ENCODE measurements around the gene DSCAML1.

DSCAML1 gene

DNA sequence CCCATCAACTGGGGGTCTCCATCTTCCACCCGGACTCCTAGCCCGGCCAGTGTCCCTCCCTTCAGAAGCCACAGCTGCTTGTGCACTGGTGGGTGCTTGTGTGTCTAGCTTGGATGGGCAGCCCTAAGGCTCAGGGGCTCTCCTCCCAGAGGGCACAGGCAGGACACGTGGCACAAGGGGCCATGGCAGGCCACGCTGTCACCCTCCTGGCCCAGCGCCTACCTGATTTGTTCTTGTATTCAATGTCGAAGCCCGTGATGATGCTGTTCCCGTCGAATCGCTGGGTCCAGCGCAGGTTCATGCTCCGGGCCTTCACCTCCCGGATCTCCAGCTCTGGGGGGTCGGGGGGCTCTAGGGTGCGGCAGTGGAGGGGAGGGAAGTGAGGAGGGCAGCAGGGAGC is 316.8 kb downstream of the DSCAML1 start:
- DNase-seq: no peak

DNA sequence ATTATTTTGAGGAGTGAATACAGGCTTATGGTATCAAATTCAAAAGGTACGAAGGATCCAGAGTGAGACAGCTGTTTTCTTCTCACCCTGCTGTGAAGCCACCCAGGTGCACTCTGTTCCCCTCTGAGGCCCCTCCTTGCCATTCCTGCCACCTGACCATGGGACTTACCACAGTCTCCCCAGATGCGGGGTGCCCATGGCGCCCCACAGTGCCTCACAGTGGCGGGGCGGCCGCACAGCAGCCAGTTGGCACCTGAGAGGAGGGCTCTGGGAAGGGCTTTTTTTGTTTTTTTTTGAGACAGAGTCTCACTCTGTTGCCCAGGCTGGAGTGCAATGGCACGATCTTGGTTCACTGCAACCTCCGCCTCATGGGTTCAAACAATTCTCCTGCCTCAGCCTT is 317.6 kb downstream of the DSCAML1 start:
- no peak for DNase-seq

DNA sequence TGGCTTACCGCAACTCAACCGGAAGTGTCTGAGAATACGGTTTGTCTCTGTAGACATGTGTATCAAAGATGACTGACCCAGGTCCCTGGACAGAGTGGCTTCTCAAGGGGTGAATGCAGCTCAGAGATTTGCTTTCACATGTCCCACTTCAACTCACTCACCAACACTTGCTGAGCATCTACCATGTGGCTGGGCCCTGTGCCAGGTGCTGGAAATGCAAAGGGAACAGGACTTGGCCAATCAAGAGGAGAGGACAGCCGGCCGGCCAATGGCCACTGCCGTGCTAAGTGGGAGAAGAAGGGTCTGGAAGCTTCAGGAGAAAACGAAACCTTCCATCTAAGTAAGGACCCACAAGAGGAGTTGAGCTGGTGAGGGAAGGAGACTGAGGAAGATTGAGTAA is 318.1 kb downstream of the DSCAML1 start:
- DNase-seq: no peak

DNA sequence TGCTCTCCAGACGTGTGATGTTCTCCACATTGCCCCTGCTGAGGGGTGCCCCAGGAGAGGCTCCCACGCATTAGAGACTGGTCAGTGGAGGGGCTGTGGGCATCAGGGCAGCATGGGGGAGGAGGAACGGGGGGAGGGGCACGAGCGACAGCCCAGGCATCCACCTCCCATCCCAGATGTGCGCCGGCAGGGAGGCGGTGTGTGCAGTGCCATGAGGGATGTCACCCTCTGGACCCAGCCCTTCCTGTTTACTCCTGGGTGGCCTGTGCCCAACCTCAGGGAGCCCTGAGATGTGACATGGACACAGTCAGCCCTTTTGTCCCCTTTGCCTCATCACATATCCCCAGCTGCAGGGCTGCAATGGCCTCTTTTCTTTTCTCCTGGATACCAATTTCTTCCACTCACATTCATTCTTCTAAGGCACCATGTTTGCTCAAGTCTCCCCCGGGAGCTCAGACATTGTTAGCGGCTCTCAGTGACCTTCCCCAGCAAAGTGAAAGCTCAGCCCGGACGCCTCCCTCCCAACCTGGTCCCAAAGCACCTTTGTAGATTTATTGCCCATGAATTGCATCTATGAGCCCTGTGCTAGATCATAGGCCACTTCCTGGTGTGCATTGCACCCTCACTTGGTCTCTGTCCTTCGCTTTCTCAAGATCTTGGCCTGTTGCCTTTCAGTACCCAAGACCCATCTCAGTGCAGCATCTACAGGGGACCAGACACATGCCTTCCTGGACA is 318.7 kb downstream of the DSCAML1 start:
- DNase-seq: no peak

DNA sequence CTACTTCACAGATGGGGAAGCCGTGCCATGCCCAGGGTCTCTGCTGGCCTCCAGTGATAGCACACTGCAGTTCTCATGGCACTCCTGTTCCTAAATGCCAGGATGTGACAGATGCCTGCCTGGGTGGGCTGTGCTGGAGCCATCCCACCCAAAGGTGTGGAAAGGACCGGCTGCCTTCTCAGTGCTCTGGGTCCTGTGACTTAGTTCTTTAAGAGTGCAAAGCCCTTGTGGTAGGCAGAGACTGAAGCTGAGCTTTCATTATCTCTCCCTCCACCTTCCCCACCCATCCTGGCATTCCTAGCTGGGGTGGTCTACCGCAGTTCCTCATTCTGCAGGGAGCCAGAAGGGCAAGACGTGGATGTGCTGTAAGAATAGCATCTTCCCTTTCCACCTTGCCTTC is 319.3 kb downstream of the DSCAML1 start:
- no peak for DNase-seq

DNA sequence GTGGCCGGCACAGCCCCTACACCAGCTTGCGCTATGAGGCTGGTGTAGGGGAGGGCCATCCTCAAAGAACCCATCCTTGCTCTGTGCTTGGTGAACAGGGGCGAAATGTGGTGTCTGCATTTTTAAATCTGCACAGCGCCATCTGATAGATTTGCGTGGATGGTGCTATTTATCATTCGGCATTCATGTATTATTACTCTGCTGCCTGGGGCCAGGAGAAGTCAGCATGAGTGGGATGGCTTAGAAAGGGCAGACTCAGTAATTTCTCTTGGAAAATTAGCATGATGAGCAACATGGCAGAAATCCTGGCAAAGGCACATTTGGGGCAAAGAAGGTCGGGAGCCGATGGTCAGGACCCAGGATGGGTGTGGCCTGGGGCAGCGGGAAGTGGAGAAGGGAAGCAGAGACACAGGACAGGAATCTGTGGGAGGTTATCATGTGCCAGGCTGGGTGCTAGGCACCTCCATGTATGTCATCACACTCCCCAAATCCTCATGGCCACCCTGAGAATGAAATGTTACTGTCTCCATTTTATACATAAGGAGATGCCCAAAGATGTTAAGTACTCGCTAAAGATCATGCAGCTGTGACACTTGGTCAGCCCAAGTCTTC is 320.4 kb downstream of the DSCAML1 start:
- DNase-seq: no peak

DNA sequence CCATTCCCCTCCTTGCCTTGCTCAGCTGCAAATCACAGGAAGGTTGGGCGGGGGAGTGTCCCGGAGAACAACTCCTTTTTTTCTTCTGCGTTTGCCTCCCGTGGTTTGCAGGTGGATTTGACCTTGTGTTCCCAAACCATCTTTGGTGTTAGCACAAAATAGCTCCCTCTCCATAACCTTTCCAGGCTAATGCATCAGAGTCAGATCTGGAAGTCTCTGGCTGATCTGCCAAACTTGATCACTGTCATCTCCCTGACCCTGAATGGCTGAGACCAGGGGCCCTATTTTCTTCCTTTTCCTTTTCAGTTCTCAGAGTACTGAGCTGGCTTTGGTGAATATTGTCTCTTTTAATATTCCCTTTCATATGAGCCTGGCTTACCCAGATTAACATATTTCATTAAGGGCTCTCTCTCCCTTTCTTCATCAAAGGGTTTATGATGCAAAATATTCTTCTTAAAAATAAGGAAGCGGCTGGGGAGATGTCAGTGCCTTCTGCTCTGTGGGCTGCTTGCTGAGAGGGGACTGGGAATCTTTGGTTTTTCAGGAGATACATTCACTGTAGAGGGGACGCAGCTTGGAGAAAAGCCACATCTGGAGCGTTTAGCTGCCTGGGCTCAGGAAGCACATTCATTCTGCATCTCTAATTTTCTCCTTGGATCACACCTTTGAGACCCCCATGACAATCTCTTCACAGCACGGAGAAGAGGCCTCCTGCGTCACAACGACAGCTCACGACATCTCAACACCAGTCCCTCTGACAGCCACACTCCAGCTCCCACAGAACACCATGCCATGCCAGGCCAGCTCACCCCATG is 321.1 kb downstream of the DSCAML1 start:
- no peak for DNase-seq

DNA sequence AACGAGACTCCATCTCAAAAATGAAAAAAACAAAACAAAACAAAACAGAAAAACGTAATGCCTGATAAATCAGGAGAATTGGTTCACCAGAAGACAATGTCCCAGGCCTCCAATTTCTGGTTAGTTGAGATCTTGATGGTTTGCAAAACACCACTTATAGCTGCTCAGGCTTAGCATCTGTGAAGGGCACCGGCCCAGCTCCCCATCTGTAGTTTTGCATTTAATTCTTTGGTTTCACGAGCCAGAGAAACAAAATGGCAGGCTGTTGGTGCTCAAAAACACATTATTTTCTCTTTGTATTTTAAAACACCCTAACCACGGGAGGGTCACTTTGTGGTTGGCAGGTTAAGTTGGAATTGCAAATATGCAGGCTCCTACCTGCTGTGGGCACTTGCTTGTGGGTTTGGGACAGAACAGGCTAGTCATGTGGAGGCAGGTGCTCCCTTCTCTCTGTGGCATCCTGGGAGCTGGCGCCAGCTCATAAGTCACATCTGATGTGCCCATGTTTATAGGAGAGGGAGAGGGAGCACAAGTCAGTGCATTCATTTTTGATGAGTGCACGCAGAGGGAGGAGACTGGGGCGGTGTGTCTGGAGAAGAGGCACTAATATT is 323.4 kb downstream of the DSCAML1 start:
- DNase-seq: no peak

DNA sequence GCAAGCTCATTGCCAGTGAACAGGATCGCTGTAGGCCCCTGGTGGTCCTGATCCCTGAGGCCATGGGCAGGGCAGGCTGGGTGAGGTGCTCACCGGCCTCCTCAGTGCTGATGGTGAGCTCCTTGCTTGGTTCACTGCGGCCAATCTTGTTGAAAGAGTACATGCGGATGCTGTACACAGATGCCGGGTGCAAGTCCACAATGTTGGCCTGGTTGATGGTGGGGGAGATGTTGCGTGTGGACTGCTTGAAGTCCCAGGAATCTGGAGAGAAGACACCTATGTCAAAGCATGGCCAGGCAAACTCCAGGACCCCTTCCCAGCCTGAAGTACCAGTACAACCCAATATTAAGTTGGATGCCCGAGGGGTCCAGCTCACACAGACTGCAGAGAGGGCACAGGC is 325.2 kb downstream of the DSCAML1 start:
- no peak for DNase-seq

DNA sequence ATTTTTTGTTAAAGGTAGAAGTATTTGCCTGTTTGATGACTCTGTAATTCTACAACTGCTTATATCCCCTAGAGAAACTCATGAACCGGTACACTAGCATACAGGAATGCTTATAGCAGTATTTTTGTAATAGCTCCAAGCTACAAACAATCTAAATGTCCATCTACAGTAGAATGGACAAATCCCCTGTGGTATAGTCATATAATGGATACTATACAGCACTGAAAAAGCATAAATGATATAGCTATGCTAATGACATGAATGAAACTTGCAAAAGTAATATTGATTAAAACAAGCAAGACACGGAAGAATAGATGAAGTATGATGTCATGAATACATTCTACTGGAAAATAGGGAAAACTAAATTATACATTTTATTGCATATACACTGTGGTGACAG is 326.4 kb downstream of the DSCAML1 start:
- DNase-seq: no peak

DNA sequence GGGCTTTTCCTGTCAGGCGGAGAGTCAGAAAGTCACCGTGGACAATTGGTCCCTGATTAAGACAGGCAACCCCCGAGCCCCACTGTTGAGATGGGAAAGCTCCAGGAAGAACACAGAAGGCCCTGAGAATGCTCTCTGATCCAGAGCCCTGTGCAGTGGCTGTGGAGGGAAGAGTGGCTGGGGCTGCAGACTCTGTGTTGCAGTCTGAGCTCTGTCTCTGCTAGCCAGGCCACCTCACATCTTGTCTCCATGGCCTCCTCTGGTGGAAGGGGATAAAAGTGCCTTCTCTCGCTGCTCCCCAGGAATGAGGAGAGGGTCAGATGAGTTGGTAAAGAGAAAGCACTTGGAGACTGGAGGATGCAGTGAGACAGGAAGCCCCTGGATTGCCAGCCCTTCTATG is 328.1 kb downstream of the DSCAML1 start:
- DNase-seq: no peak

DNA sequence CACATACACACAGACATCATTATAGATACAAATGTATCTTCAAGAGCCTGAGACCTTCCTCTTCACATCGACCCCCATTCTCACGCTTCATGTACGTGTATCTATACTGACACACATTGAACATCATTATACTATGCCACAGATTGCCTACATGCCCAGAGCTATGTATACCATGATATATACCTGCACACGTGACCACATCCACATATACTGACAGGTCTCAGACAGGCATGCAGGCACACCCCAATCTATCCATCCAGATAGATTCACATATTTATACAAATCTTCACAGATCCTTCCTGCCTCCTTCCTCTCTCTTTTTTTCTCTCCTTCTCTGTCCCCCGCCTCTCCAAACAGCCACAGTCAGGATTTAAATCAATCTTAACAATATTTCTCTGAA is 329.2 kb downstream of the DSCAML1 start:
- DNase-seq: no peak

DNA sequence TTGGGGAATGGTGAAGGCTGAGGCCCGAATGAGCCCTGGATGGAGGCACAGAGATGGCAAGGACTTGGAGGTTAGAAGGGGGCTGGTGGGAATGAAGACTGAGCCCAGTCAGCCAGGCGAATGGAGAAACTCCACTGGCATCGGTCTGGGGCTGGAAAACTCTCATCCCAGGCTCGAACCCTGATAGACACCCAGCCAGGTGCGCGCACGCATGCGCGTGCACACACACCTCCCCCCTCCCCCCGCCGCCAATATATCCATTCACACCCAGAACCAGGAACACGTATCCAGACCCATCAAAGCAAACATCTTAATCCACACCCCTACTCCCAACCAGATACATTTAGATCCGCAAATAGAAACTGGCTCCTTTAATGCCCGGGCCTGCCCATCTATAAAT is 330.1 kb downstream of the DSCAML1 start:
- no peak for DNase-seq

DNA sequence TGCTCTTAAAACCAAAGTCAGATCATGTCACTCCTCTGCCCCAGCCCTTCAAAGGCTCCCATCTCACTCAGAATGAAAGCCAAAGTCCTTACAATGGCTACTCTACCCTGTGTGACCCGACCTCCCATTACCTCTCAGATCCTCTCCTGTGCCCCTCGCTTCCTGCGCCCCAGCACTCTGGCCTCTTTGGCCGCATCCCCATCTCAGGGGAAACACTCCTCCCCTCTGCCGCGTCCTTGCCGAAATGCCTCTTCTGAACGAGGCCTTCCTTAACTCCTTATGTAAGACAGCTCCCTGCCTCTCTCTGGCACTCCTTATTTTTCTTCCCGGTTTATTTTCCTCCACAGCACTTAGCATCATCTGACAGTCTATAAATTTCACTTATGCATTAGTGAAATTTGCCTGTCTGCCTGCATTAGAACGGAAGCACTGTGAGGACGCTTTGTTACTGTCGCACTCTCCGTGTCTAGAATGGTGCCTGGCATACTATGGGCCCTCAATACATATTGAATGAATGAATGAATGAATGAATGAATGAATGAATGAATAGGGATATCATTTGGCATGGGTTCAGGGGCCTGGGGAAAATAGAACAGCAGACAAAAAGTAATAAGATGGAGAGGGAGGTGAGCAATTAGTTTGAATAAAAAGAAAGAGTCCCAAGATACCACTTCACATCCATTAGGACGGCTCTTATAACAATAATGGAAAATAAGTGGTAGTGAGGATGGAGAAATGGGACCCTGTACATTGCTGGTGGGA is 331.6 kb downstream of the DSCAML1 start:
- DNase-seq: no peak

DNA sequence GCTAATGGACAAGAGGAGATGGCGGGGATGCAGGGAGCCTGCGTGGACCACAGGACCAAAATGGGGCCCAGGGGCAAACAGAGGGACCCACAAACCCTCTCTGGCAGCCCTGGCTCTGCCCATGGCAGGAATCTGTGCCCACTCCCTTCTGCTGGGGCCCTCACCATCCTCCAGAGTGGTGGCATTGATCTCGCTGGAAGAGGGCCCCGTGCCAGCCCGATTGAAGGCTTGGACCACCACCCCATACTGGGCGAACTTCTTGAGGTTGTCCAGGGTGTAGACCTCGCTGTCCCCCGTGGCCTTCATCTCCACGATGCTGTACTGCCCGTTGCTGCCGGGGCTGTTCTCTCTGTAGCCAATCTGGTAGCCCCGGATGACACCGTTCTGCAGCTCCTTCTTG is 332.2 kb downstream of the DSCAML1 start:
- DNase-seq: no peak

DNA sequence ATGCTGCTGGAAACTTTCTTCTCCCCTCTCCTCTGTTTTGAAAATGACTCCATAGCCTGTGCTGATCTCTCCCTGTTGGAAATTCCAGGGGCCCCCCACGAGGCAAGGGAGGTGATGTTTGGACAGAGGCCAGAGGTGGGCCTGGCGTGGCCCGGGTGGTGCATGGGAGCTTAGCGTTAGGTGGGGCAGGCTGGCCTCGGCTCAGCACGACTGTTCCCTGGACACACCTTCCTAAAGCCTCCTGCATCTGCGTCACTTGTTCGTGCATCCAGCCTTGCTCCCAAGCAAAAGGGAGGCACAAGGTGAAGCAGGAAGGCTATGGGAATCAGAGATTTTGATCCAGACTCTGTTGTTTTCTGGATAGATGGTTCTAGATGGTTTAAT is 334.2 kb downstream of the DSCAML1 start:
- DNase-seq: no peak

DNA sequence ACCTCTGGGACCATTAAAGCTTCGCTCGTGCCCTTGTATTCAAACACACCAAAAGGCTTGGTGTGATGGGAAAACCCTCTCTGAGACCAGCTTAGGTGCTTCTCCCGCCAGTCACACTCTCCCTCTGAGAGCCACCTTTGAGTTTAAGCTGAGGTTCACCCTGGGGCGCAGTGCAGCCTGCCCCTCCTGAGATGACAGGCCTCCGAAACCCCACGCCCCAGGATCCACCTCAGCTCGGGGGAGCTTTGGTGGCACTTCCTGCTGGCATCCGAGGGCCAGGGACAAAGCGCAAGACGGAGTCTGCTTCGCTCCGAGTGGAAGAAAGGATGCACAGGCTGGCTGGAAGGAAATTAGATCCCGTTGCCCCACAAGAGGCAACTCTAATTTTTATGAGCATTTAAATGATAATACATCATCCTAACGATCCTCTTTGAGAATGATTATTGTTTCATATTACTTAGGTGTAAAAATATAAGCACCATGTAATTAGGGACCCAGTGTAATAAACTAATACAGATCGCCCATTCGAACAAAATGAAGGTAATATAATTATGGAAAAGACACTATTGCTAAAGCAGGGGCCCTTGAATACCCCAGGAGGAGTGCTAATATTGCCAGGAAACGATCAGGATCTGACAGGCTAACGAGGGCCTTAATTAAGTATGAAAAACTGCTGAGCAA is 334.7 kb downstream of the DSCAML1 start:
- no peak for DNase-seq

DNA sequence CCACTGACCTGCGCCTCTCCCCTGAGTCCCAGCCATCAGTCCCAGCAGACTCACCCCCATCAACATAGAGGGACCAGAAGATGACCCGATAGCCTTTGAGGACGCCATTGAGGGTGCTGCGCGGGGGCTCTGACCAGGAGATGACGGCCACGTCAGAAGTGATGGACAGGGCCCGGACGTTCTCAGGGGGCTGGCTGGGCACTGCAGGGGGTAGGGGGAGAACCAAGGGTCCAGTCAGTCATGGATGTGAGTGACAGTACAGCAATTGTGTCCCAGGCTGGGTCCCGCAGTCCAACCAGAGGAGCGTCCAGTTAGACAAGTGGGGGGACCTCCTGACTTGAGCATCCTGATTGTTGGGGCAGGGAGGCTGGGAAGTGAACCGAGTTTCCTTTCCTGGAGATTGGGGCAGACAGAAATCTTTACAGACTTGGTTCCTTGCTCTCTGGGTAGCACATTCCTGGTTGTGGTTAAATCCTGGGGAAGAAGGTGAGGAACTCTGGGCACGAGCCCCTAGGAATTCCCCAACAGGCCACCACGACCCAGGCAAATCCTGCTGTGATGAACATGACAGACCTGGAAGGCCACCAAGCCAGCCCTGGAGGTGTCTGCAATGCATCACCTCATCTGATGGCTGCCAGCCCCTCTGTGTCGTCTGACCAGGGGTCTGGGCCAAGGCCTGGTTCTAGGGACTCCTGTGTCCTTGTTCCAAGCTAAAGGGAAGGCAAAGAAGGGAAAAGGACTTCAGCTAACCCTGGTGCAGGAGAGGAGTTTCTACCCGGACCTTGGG is 335.4 kb downstream of the DSCAML1 start:
- DNase-seq: no peak

DNA sequence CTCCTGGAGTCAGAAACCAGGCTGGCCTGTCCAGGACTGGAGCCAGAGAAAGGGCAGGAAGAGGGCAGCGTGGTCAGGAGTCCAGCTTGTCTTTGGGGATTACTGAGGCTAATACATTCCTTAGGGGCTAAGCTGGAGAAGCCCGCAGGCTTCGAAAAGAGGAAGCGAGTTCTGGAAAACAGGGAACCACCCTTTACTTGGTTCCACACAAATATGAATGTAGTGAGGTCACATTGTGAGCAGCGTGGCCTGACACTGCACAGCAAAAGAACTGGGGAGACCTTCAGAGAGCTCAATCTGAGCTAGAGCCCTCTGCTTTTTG is 337.1 kb downstream of the DSCAML1 start:
- no peak for DNase-seq

DNA sequence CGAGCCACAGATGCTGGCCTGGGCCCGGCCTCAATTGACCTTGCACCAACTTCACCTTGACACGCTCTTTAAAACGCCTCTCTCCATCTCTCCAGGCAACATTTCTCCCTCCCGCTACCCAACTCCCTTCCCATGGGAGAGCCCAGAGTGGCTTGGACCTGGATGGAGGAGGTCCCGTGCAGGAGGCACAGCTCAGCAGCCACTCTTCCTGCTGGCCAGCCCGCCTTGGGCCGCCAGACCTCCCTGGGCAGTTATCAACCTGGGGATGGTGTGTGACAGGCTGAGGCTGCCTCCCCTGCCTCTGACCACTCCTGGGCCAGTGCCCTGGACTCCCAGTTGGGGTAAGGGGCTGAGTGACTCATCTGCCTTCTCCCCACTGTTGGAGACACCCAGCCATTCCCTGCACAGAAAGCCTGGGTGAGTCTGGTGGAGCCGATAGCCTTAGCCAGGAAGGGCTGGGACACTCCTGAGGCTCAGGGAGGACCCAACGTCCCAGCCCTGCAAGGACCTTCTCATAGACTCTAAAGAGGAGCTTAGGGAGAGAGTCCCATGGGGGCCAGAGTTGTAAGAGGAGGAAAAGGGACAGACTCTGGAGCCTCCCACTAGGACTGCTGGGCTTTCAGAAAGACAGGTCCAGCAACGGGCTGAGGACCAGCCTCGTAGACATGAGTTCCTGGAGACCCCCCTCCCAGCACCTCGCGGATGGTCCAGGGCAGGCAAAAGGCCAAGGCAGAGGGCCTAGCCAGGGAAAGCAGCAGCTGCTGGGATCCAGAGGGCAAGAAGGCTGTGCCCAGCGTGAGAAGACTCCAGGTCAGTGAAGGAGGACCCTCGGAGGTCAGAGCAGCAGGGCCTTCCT is 337.7 kb downstream of the DSCAML1 start:
- no peak for DNase-seq

All from GOT3 (cell line).